Astrocyte (in vitro differentiated cells and primary cell): ENCODE results near the gene DCBLD2. TPM values are rescaled to one million over a fixed set of nuclear protein-coding genes. Genes with fewer than 3 reads are reported as not detected.
A peak's percentile ranks its signal among the peaks of the same experiment; 100 is the strongest.

Source experiments
- DNase-seq: peaks from one replicate; pipeline ENCODE4 v3.0.0-alpha.2; 2010; ENCODE audit warnings: low read depth
- FAIRE-seq: peaks from 2 replicates; lab custom pipeline; 2011; peaks lifted over from hg19 to GRCh38; lab: Jason Lieb, UNC
- H2AFZ ChIP-seq: 2 replicates; pipeline ENCODE4 v1.6.0; 2012; ENCODE audit warnings: low read depth, low read length, inconsistent platforms
- H3K27ac ChIP-seq: 2 replicates; pipeline ENCODE4 v1.5.1; 2011; ENCODE audit warnings: low read depth, low read length, inconsistent platforms
- H3K27me3 ChIP-seq: 2 replicates; pipeline ENCODE4 v1.6.0; 2011; ENCODE audit warnings: low read length, inconsistent platforms; ENCODE audit not compliant: insufficient read depth
- H3K36me3 ChIP-seq: 2 replicates; pipeline ENCODE4 v1.5.1; 2011; ENCODE audit warnings: low read length, inconsistent platforms; ENCODE audit not compliant: insufficient read depth
- H3K4me1 ChIP-seq: 2 replicates; pipeline ENCODE4 v1.5.1; 2011; ENCODE audit warnings: low read length, inconsistent platforms; ENCODE audit not compliant: insufficient read depth
- H3K4me2 ChIP-seq: 2 replicates; pipeline ENCODE4 v1.6.0; 2012; ENCODE audit warnings: low read length, inconsistent platforms
- H3K4me3 ChIP-seq: 2 replicates; pipeline ENCODE4 v1.5.1; 2011; ENCODE audit warnings: low read depth, mild to moderate bottlenecking, low read length, inconsistent platforms; ENCODE audit not compliant: insufficient read depth
- H3K79me2 ChIP-seq: 2 replicates; pipeline ENCODE4 v1.6.0; 2012; ENCODE audit warnings: mild to moderate bottlenecking, low read length, inconsistent platforms; ENCODE audit not compliant: insufficient read depth
- H3K9ac ChIP-seq: 2 replicates; pipeline ENCODE4 v1.6.0; 2012; ENCODE audit warnings: mild to moderate bottlenecking, low read length, inconsistent platforms
- H3K9me3 ChIP-seq: 2 replicates; pipeline ENCODE4 v1.5.1; 2012; ENCODE audit warnings: low read depth, mild to moderate bottlenecking, low read length, inconsistent platforms; ENCODE audit not compliant: insufficient read depth
- H4K20me1 ChIP-seq: 2 replicates; pipeline ENCODE4 v1.6.0; 2012; ENCODE audit warnings: low read length, inconsistent platforms; ENCODE audit not compliant: insufficient read depth
- H3K27ac Mint-ChIP-seq: one replicate; pipeline ENCODE4 v1.8.0; 2021; ENCODE audit warnings: mild to moderate bottlenecking, mixed read lengths; ENCODE audit not compliant: unreplicated experiment
- H3K27me3 Mint-ChIP-seq: one replicate; pipeline ENCODE4 v1.8.0; 2021; ENCODE audit warnings: low read depth, mixed read lengths; ENCODE audit not compliant: unreplicated experiment
- H3K36me3 Mint-ChIP-seq: one replicate; pipeline ENCODE4 v1.8.0; 2021; ENCODE audit warnings: low read depth, mixed read lengths; ENCODE audit not compliant: unreplicated experiment
- H3K4me1 Mint-ChIP-seq: one replicate; pipeline ENCODE4 v1.8.0; 2021; ENCODE audit warnings: low read depth, mixed read lengths; ENCODE audit not compliant: unreplicated experiment
- H3K4me3 Mint-ChIP-seq: one replicate; pipeline ENCODE4 v1.8.0; 2021; ENCODE audit warnings: mild to moderate bottlenecking, moderate library complexity, mixed read lengths; ENCODE audit not compliant: unreplicated experiment
- H3K9me3 Mint-ChIP-seq: one replicate; pipeline ENCODE4 v1.8.0; 2021; ENCODE audit warnings: mild to moderate bottlenecking, mixed read lengths; ENCODE audit not compliant: unreplicated experiment
- EZH2 ChIP-seq: IDR thresholded peaks from 2 replicates; pipeline ENCODE4 v1.6.1; 2012; ENCODE audit warnings: mild to moderate bottlenecking, low read length, inconsistent platforms; ENCODE audit not compliant: insufficient read depth
- total RNA-seq: library from RNA; stranded (reverse); gene quantifications from 2 replicates; pipeline ENCODE4 v1.2.1, GENCODE V29; 2021
- TF ChIP-seq, protein P1 (sequence below): IDR thresholded peaks from 2 replicates; pipeline ENCODE4 v1.5.1; 2011; ENCODE audit warnings: low read depth, mild to moderate bottlenecking, inconsistent platforms, low read length, moderate library complexity; ENCODE audit not compliant: insufficient read depth

Gene DCBLD2
- total RNA-seq, 1 donor from 2014 or later: 243 TPM

DNA sequence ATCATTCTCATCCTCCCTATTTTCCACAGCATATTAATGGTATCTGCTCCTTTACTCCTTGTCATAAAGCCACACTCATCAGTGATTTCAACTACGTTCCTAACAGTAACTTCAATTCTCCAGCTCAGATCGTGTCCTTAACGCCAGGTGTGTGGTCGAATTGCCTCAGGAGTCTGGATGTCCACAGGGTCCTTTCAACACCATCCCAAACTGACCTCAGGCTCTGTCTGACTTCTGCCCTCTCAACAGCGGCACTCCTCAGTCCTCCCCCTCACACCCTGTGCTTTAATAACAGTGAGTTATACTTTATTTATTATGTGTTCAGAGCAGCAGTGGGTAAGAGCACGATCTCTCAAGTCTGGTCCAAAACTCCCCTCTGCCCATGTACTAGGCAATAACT, 95.9 kb downstream of the DCBLD2 start:
- Mint-ChIP-seq H3K36me3 (peaks cover 28% of the 10 kb centered on the region), H3K27me3 (no peaks in the 10 kb centered on the region), H3K27ac (no peak overlapping the region), H3K4me1 (peaks cover 25% of the 10 kb centered on the region), H3K4me3 (no peak overlapping the region), H3K9me3 (no peaks in the 10 kb centered on the region)
- Histone ChIP-seq H3K9ac (no peak overlapping the region), H3K4me3 (no peak overlapping the region), H3K9me3 (no peaks in the 10 kb centered on the region), H3K27ac (no peak overlapping the region), H3K36me3 (peaks cover 70% of the 10 kb centered on the region), H2AFZ (no peak overlapping the region), H4K20me1 (peaks cover 59% of the 10 kb centered on the region), H3K79me2 (peaks cover 14% of the 10 kb centered on the region), H3K4me2 (no peak overlapping the region), H3K4me1 (peaks cover 25% of the 10 kb centered on the region), H3K27me3 (no peaks in the 10 kb centered on the region)
- DNase-seq (no peak), FAIRE-seq (no peak)
- TF ChIP-seq, protein P1, sequence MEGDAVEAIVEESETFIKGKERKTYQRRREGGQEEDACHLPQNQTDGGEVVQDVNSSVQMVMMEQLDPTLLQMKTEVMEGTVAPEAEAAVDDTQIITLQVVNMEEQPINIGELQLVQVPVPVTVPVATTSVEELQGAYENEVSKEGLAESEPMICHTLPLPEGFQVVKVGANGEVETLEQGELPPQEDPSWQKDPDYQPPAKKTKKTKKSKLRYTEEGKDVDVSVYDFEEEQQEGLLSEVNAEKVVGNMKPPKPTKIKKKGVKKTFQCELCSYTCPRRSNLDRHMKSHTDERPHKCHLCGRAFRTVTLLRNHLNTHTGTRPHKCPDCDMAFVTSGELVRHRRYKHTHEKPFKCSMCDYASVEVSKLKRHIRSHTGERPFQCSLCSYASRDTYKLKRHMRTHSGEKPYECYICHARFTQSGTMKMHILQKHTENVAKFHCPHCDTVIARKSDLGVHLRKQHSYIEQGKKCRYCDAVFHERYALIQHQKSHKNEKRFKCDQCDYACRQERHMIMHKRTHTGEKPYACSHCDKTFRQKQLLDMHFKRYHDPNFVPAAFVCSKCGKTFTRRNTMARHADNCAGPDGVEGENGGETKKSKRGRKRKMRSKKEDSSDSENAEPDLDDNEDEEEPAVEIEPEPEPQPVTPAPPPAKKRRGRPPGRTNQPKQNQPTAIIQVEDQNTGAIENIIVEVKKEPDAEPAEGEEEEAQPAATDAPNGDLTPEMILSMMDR: no peak
- no peak for TF ChIP-seq EZH2

DNA sequence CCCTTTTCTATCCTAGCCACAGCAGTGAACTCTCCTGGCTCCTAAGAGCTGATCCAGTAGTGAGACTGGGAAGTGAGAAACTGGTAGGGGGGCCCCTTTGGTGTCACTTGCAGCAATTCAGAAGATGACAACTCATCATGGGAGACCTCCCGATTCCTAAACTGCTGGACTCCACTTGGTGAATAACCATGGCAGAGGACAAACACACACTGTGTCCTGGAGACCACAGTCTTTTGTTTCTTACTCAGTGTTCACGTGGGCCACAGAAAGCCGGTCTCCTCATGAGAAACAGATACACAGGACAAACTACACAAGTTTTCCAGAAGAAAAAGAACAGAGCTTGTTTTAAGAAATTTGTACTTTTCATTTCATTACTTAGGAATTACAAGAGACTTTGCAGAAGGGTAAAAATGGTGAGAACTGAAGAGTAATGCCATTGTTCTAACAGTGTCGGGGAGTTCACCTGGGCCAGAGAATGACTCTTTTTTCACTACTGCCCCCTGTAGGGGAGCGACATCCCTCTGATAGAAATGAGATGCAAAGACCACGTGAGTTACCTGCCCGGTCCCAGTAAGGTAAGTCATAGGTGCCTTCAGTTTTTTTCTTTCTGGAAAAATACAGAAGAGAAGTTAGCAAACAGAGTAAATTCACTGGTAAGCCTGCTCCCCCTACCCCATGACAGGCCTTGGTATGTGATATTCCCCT, 100.3 kb downstream of the DCBLD2 start:
- Mint-ChIP-seq H3K4me1 (no peaks in the 10 kb centered on the region), H3K27ac (no peak overlapping the region), H3K36me3 (peaks cover 18% of the 10 kb centered on the region), H3K4me3 (no peak overlapping the region), H3K27me3 (no peaks in the 10 kb centered on the region), H3K9me3 (no peaks in the 10 kb centered on the region)
- FAIRE-seq: no peak
- Histone ChIP-seq H3K36me3 (peaks cover 69% of the 10 kb centered on the region), H3K4me3 (no peak overlapping the region), H2AFZ (no peak overlapping the region), H3K27ac (no peak overlapping the region), H4K20me1 (peaks cover 58% of the 10 kb centered on the region), H3K79me2 (peaks cover 15% of the 10 kb centered on the region), H3K4me1 (no peaks in the 10 kb centered on the region), H3K4me2 (no peak overlapping the region), H3K9me3 (no peaks in the 10 kb centered on the region), H3K27me3 (no peaks in the 10 kb centered on the region), H3K9ac (no peak overlapping the region)
- no peak for DNase-seq
- TF ChIP-seq, protein P1: peak; percentile 16
- no peak for TF ChIP-seq EZH2

DNA sequence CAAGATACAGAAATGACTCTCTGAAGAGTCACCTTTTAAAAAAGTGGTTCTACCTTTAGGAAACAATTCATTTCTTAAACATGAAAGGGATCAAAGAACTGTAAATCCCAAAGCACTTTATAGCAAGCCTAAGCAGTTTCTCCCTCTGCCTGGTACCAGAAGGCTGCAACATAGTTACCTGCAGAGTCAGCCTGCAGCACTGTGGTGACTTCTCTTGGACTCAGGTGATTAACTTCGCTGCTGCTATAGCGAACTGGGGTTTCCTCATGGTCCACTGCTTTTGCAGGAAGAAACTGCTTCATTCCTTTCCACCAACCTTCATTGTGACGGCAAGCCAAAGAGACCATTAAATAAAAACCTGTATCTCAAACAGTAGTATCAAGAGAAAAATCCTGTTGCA, 101.1 kb downstream of the DCBLD2 start:
- DNase-seq (no peak), FAIRE-seq (no peak)
- TF ChIP-seq, protein P1: no peak
- TF ChIP-seq EZH2: no peak
- no peak overlapping the region for H3K27ac ChIP-seq
- no peaks in the 10 kb centered on the region for H3K4me1 Mint-ChIP-seq
- H3K9me3 ChIP-seq: no peaks in the 10 kb centered on the region
- H3K36me3 Mint-ChIP-seq: peaks cover 14% of the 10 kb centered on the region
- no peak overlapping the region for H3K4me3 ChIP-seq
- H3K27me3 Mint-ChIP-seq: no peaks in the 10 kb centered on the region
- H3K4me3 Mint-ChIP-seq: no peak overlapping the region
- no peaks in the 10 kb centered on the region for H3K4me1 ChIP-seq
- no peak overlapping the region for H3K27ac Mint-ChIP-seq
- H3K9me3 Mint-ChIP-seq: no peaks in the 10 kb centered on the region
- no peaks in the 10 kb centered on the region for H3K27me3 ChIP-seq
- no peak overlapping the region for H3K4me2 ChIP-seq
- H3K36me3 ChIP-seq: peaks cover 68% of the 10 kb centered on the region
- H4K20me1 ChIP-seq: peaks cover 55% of the 10 kb centered on the region
- peaks cover 12% of the 10 kb centered on the region for H3K79me2 ChIP-seq
- H2AFZ ChIP-seq: no peak overlapping the region
- no peak overlapping the region for H3K9ac ChIP-seq
